Upper lobe of left lung (tissue), 6 donors: ENCODE measurements around the gene VAMP2. TPM values are rescaled to one million over a fixed set of nuclear protein-coding genes. Genes with fewer than 3 reads are reported as not detected.

Experiments used
- ATAC-seq, 2 donors: fragments of 200-7000 bp; cut with Tn5 transposase; one replicate each; pipeline ENCODE4 v1.9.1; 2022; ENCODE audit warnings: mild to moderate bottlenecking in 2 of 2, moderate library complexity in 2 of 2; ENCODE audit not compliant: low FRiP score in 2 of 2
- DNase-seq, 2 donors: peaks; one replicate each; pipeline ENCODE4 v3.0.0-alpha.2; 2019 to 2020
- H3K27ac ChIP-seq, 4 donors: fragments of 200-600 bp; sonication (generic); one replicate each; pipeline ENCODE4 v1.5.1; 2016 to 2019
- H3K27me3 ChIP-seq, 4 donors: fragments of 200-600 bp; sonication (generic); one replicate each; pipeline ENCODE4 v1.5.1; 2017 to 2019
- H3K36me3 ChIP-seq, 4 donors: fragments of 200-600 bp; sonication (generic); one replicate each; pipeline ENCODE4 v1.5.1; 2016 to 2019
- H3K4me1 ChIP-seq, 4 donors: fragments of 200-600 bp; sonication (generic); one replicate each; pipeline ENCODE4 v1.5.1; 2018 to 2019
- H3K4me3 ChIP-seq, 4 donors: fragments of 200-600 bp; sonication (generic); one replicate each; pipeline ENCODE4 v1.5.1; 2017 to 2019; ENCODE audit warnings: mild to moderate bottlenecking in 2 of 4, moderate library complexity in 1 of 4
- H3K9me3 ChIP-seq, 4 donors: fragments of 200-600 bp; sonication (generic); one replicate each; pipeline ENCODE4 v1.5.1; 2018 to 2019
- CTCF ChIP-seq, 6 experiments: fragments of 450-650 bp in 4 of 6; fragments of 200-600 bp in 2 of 6; sonication (generic) in 2 of 6; IDR thresholded peaks; one replicate each; pipeline ENCODE4 v1.5.1; 2016 to 2019; ENCODE audit warnings: antibody characterized with exemption in 6 of 6
- EP300 ChIP-seq, 4 donors: sonication (generic); formaldehyde crosslinking; IDR thresholded peaks; one replicate each; pipeline ENCODE4 v1.5.1; 2017; ENCODE audit warnings: antibody characterized with exemption in 4 of 4, control low read depth in 2 of 4
- POLR2A ChIP-seq, 4 donors: fragments of 450-650 bp; IDR thresholded peaks; one replicate each; pipeline ENCODE4 v1.5.1; 2016 to 2017; ENCODE audit warnings: antibody characterized with exemption in 4 of 4, mild to moderate bottlenecking in 2 of 4
- POLR2AphosphoS5 ChIP-seq, 2 donors: sonication (generic); formaldehyde crosslinking; IDR thresholded peaks; one replicate each; pipeline ENCODE4 v1.5.1; 2017; ENCODE audit warnings: antibody characterized with exemption in 2 of 2
- WGBS, 2 donors: methylation state at CpG; one replicate each; pipeline ENCODE4 v1.1.5; 2017 to 2018; 5-methylcytosine and 5-hydroxymethylcytosine counted together
- total RNA-seq, 6 donors: library from RNA; depleted of rRNA in 4 of 6; stranded (reverse); fragments of >200 nt in 4 of 6; gene quantifications; one replicate each; pipeline versions ENCODE4 v1.1.0 to v1.2.1, GENCODE V29; 2016 to 2021
- donor health status: DM: no; HTN: no; CAD: no; lungs with moderate emphysema.
- donor health status: DM: no; HTN: yes; CAD: no; lungs with severe emphysema.

The VAMP2 gene
- total RNA-seq, 6 donors from 2014 or later: 27.2 to 75.8 (median 49.8) TPM

- 46 to 48% methylated on average over 20 of the region's 20 CpGs for WGBS, 2 donors
- DNase-seq (peak; percentile 67 to 94), ATAC-seq (peak; percentile 23 to 28)
- H3K4me1 ChIP-seq: peaks cover 33 to 57% (median 41%) of the 10 kb centered on the region in 4 donors
- no peaks in the 10 kb centered on the region for H3K9me3 ChIP-seq
- H3K36me3 ChIP-seq: peaks cover 4 to 31% (median 8%) of the 10 kb centered on the region in 4 donors
- no peak overlapping the region for H3K4me3 ChIP-seq
- peak overlapping the region; percentile 80 to 100 (median 96) for H3K27ac ChIP-seq
- H3K27me3 ChIP-seq: no peaks in the 10 kb centered on the region
- peak in 1 of 4 donors; percentile 23 for TF ChIP-seq POLR2A (IDR thresholded peaks at IDR 0.05)
- TF ChIP-seq EP300 (IDR thresholded peaks at IDR 0.05): no peak
- TF ChIP-seq POLR2AphosphoS5 (IDR thresholded peaks at IDR 0.05): peak; percentile 27 to 54
- TF ChIP-seq CTCF (IDR thresholded peaks at IDR 0.05): peak; percentile 91 to 95 (median 94)
Observed at GRCh38 chr17:8158267-8159031, 4.3 kb downstream of the VAMP2 start.

- H3K36me3 ChIP-seq: peaks cover 9 to 34% (median 13%) of the 10 kb centered on the region in 4 donors
- H3K27ac ChIP-seq: peak overlapping the region; percentile 98 to 100 (median 99)
- peak; percentile 99 to 100 for TF ChIP-seq POLR2AphosphoS5 (IDR thresholded peaks at IDR 0.05)
- peak; percentile 93 to 100 (median 100) for TF ChIP-seq POLR2A (IDR thresholded peaks at IDR 0.05)
- peak in 3 of 6 experiments; percentile 3 to 28 (median 6) for TF ChIP-seq CTCF (IDR thresholded peaks at IDR 0.05)
- peak in 3 of 4 donors; percentile 68 to 91 (median 71) for TF ChIP-seq EP300 (IDR thresholded peaks at IDR 0.05)
- no peaks in the 10 kb centered on the region for H3K9me3 ChIP-seq
- ATAC-seq (peak; percentile 73 to 89), DNase-seq (peak; percentile 99 to 100)
- WGBS, 2 donors: 0 to 1% methylated on average over 21 to 40 of the region's 59 CpGs
- H3K27me3 ChIP-seq: no peaks in the 10 kb centered on the region
- peaks cover 34 to 56% (median 42%) of the 10 kb centered on the region in 4 donors for H3K4me1 ChIP-seq
- H3K4me3 ChIP-seq: peak overlapping the region; percentile 63 to 88 (median 80)
Observed at GRCh38 chr17:8156246-8156992, 6.3 kb downstream of the VAMP2 start.

GRCh38 chr17:8155996-8156245 is 6.8 kb downstream of the VAMP2 start:
- WGBS, 2 donors: 0 to 1% methylated on average over 2 to 11 of the region's 11 CpGs
- DNase-seq (no peak), ATAC-seq (no peak)
- Histone ChIP-seq H3K4me3 (peak overlapping the region; percentile 63 to 88 (median 80)), H3K27ac (peak overlapping the region; percentile 98 to 100 (median 99)), H3K4me1 (peaks cover 29 to 56% (median 38%) of the 10 kb centered on the region in 4 donors), H3K9me3 (no peaks in the 10 kb centered on the region), H3K27me3 (no peaks in the 10 kb centered on the region), H3K36me3 (peaks cover 9 to 30% (median 10%) of the 10 kb centered on the region in 4 donors)
- TF ChIP-seq POLR2A (IDR thresholded peaks at IDR 0.05): no peak
- no peak for TF ChIP-seq CTCF (IDR thresholded peaks at IDR 0.05)
- TF ChIP-seq EP300 (IDR thresholded peaks at IDR 0.05): no peak
- no peak for TF ChIP-seq POLR2AphosphoS5 (IDR thresholded peaks at IDR 0.05)

GRCh38 chr17:8155231-8155995 is 7.3 kb downstream of the VAMP2 start:
- WGBS, 2 donors: 22 to 27% methylated on average over 14 of the region's 14 CpGs
- ATAC-seq (no peak), DNase-seq (no peak)
- Histone ChIP-seq H3K4me1 (peaks cover 29 to 56% (median 38%) of the 10 kb centered on the region in 4 donors), H3K27me3 (no peaks in the 10 kb centered on the region), H3K27ac (peak overlapping the region; percentile 98 to 100 (median 99)), H3K4me3 (peak overlapping the region; percentile 63 to 88 (median 80)), H3K36me3 (peaks cover 7 to 32% (median 14%) of the 10 kb centered on the region in 4 donors), H3K9me3 (no peaks in the 10 kb centered on the region)
- TF ChIP-seq CTCF (IDR thresholded peaks at IDR 0.05): peak in 1 of 6 experiments; percentile 6
- TF ChIP-seq EP300 (IDR thresholded peaks at IDR 0.05): no peak
- TF ChIP-seq POLR2A (IDR thresholded peaks at IDR 0.05): peak in 2 of 4 donors; percentile 33 to 62
- peak in 1 of 2 donors; percentile 13 for TF ChIP-seq POLR2AphosphoS5 (IDR thresholded peaks at IDR 0.05)
